ENCODE measurements around the gene CR1L. TPM values are rescaled to one million over a fixed set of nuclear protein-coding genes. Genes with fewer than 3 reads are reported as not detected.
"Not testable (repeated sequence)": the region's sequence is repeated elsewhere in the genome, so short reads cannot be mapped to it uniquely, and the experiment has no call there.

The CR1L gene
- total RNA-seq, 1 experiment from 2014 or later: not detected

DNA sequence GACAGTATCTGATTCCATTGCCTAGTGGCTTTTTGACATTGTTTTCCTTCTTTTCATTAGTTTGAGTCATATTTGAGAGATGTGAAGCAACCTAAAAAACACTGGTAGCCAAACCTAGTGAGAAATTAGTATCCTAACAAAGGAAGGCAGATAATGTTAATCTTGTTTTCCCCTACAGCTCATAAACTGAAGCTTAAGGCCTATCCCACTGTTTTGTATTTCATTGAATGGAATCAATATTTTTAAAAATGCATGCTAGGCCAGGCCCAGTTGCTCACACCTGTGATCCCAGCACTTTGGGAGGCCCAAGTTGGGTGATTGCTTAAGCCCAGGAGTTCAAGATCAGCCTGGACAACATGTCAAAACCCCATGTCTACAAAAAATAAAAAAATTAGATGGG lies 1.2 kb downstream of the CR1L start:
- no peak for DNase-seq (ENCODE audit: low spot score)

DNA sequence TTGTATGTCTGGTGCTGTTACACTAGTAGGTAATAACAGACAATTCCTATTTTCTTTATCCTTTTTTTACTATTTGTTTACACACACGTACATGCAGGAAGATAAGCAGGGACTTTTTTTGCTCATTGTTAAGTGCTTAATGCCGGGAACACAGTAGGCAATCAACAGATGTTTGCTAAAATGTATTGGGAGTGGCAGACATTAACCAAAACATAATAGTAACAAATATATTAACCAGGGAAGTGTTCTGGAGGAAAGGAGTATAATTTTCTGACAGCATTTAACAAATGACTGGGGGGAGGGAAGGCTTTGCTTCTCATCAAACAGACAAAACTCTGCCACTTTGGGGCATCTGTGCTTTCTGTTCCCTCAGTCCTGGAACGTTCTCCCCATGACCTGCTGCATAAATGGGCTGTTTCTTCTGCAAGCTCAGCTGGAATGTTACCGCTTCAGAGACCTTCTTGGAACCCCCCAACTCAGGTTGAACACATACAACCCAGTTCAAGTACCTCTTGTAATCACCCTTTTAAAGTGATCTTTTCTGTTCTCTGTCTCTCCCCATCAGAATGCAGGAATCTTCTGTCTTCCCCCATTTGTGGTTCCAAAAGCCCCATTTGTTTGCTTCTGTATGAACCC lies 2.1 kb downstream of the CR1L start:
- no peak for DNase-seq (ENCODE audit: low spot score)

DNA sequence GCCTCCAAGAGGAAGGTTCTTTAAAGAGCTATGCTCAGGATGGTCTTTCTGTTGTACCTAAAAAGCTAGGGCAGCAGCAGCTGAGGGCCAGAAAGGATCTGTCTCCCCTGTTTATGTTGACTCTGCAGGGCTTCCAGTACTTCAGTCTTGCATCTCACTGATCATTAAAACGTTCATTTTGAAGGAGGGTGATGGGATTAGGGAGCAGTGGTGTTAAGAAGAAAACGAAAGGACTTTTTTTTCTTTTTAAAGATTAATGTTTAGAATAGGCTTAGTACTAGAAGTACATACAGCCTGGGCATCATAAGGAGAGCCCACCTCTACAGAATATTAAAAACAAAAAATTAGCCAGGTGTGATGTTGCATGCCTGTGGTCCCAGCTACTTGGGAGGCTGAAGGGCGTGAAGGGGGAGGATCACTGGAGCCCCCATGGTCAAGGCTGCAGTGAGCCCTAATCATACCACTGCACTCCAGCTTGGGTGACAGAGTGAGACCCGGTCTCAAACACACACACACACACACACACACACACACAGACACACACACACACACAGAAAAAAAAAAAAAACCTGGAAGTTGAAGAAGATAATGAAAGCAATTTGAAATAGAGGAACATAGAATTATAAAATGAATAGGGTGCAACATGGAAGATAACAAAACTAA lies 2.9 kb downstream of the CR1L start:
- no peak for DNase-seq (ENCODE audit: low spot score)

DNA sequence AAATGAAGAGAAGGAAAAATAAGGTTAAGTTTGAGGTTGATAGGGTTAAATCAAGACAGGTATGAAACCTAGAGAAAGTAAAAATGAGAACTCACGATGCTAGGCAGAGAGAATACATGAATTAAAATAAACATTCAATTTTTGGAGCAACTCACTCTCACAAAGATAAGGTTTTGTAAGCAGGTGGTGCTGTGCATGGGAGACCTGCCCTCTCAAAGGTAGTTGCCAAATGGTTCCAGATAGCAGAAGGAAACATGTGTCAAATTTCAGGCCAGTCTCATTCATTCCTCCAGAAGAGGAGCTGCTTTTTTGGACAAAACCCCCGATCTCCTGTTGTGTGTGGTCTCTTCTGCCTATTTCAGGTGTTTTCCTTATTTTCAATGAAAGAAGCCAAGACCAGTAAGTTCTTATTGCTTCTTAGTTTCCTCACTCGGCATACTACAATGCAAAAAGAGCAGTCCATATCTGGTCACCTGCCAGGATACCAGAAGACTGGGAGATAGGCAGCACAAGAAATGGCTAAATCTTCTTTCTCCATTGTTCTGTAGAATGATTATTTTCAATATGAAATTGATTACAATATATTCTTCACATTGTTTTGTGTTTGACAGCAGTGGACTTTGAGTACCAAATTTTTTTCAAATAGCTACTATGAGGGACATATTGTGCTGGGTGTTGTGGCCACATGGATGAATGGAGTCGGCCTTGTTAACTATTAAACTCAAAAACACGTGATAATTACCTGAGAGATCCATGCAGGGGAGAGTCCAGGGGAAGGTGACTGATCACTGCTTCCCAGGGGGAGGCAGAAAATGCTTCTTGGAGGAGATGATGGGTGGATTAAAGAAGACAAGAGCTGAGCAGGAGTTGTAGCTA lies 3.6 kb downstream of the CR1L start:
- no peak for DNase-seq (ENCODE audit: low spot score)

- no peak for DNase-seq (ENCODE audit: low spot score)
Measured at GRCh38 chr1:207649210-207649753, 4.3 kb downstream of the CR1L start.

GRCh38 chr1:207649865-207650580 lies 5.1 kb downstream of the CR1L start:
- no peak for DNase-seq (ENCODE audit: low spot score)

- no peak for DNase-seq (ENCODE audit: low spot score)
Measured at GRCh38 chr1:207651583-207651982, 6.7 kb downstream of the CR1L start.

- DNase-seq (ENCODE audit: low spot score): no peak
Measured at GRCh38 chr1:207654320-207654719, 9.4 kb downstream of the CR1L start.

DNA sequence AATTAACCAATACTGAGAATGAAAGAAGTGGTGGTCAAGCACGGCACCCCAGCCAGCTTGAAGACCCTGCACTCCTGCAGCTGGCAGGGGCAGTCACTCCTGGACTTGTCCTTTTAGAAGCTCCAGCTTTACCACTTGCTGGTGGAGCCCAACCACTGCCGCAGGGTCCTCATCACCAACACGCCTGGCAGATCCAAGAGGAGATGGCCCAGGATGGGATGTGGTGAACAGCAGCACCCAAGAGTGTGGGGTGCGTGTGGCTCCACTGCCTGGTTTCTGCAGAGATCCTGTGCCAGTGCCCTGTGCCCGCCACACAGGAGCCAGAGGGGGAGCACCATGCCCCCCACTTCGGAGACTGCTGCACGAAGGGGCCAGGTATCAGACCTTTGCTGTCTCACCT lies 13.5 kb downstream of the CR1L start:
- no peak for DNase-seq (ENCODE audit: low spot score)

DNA sequence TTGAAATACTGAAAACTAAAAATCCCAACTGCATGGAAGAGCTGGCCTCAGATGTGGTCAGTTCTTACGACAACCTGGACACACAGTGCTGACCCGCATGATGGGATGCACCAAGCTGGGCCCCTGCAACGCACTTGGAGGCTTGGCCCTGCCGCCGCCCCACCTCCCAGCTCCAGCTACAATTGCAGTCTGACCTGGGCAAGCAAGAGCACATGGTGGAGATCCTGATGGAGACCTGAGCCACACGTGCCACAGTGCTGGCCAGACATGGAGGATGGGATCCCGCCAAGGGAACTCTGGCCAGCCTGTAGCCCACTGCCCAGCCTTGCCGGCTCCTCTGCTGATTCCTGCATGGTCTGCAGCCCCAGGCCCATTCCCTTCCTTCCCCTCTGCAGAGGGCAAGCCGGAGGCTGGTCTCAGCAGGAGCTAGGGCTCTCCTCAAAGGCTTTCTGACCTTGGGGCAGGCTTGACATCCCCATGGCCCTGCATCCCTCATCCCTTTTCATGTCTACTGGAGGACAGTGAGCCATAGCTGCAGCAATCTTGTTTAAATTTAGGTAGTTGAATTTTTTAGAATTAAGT lies 14.1 kb downstream of the CR1L start:
- no peak for DNase-seq (ENCODE audit: low spot score)

- DNase-seq (ENCODE audit: low spot score): peak; percentile 25
Measured at GRCh38 chr1:207659545-207660153, 14.7 kb downstream of the CR1L start.

- DNase-seq (ENCODE audit: low spot score): not testable (repeated sequence)
Measured at GRCh38 chr1:207661420-207661819, 16.5 kb downstream of the CR1L start.

DNA sequence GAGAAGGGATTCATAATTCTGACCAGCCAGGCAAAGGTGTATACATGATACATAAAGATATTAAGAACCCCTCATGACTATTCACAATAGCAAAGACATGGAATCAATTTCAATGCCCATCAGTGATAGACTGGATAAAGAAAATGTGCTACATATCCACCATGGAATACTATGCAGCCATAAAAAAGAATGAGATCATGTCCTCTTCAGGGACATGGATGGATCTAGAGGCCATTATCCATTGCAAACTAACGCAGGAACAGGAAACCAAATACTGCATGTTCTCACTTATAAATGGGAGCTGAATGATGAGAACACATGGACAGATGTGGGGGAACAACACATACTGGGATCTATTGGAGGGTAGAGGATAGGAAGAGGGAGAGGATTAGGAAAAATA lies 21.4 kb downstream of the CR1L start:
- DNase-seq (ENCODE audit: low spot score): no peak

DNA sequence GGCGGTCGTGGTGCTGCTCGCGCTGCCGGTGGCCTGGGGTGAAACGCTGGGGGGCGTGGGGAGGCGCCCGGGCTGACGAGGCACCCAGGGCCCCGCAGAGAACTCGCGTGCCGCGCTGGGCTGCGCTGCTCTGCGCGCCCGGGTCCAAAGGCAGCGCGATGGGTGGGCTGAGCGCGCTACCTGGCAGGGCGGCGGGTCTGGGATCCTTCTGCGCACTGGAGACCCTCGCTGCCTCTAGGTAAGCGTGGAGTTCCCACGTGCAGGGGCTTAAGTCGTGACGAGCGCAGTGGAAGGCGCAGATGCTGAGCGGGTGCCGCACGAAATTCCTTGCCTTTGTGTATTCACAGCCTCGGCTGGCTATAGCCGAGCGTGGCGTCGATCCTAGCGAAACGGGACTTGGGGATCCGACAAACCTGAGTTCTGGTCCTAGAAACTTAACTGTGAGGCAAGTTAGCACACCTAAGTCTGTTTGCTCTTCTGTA lies 24.6 kb downstream of the CR1L start:
- DNase-seq (ENCODE audit: low spot score): no peak

DNA sequence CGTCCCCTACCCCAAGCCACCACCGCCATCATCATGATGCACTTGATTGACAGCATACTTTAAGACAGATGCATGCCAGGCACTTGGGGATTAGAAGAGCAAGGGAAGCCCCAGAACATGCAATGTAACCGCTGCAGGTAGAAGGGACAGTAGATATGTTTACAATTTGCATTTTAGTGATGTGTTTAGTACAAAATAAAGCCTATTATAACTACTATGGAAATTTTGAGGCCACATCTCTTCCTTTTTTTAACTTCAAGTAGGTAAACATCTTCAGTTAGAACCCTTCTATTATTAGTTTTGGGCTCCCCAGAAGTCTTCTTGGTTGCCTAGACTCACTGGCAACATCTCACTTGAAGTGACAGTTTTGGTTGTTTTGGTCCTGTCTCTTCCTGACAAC lies 25.3 kb downstream of the CR1L start:
- no peak for DNase-seq (ENCODE audit: low spot score)

DNA sequence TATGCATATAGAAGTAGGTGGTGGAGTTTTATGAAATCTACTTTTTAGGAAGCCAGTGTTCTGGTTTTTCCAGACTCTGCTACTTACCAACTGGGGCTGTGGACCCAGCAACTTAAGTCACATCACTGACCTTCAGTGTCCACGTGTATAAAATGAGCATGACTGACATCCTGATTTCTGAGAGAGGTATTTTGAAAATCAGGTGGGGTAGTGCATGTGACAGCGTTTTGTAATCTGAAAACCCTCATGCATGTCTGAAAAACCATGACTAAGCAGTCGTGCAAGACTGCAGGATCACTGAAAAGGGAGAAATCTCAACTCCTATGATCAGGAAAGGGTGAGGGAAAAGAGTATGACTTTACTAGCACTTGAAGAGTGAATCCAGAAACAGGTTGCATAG lies 26.1 kb downstream of the CR1L start:
- DNase-seq (ENCODE audit: low spot score): no peak

DNA sequence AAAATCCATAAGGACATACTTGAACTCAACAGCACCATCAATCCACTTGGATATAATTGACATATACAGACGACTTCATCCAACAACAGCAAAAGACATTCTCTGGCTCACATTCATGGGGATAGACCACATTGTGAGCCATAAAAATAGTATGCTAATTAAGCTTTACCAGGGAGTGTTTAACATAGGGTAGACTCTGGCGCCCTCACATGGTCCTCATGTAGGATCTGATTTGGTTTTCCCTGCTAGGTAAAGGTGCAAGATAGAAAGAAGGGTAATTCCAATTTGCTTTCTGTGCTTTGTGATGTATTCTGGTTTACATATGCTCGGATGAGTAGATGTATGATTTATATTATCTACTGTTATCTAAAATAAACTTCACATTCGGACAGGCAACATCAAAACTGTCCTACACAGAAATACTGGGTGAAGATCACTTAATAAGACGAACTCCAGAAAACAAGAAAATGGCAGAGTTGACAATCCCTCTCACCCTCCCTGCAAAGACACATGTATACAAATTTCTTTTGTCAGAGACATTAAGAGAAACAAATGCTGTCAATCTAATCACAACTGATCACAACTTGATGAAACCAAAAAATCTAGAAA lies 27.7 kb downstream of the CR1L start:
- DNase-seq (ENCODE audit: low spot score): peak; percentile 56

DNA sequence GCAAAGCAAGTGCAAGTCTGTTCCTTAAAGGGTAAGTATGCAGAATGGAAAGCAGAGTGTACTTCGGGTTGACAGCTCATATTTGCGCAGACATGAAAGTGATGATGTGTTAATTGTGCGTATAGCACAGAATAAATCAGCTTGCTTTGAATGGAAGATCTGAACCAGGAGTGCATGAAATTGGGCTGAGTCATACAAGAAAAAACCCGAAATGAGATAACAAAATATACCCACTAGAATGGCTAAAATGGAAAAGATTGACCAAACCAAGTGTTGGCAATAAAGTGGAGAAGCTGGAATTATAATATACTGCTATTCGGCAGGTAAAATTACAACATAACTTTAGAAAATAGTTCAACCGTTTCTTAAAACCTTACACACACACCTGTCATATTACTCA lies 28.5 kb downstream of the CR1L start:
- DNase-seq (ENCODE audit: low spot score): no peak

GRCh38 chr1:207676153-207676552 lies 31.2 kb downstream of the CR1L start:
- DNase-seq (ENCODE audit: low spot score): no peak

GRCh38 chr1:207680590-207681388 lies 35.9 kb downstream of the CR1L start:
- peak; percentile 27 for DNase-seq (ENCODE audit: low spot score)
